Fibroblast of lung (primary cell): ENCODE measurements around the gene RRAD. TPM values are rescaled to one million over a fixed set of nuclear protein-coding genes. Genes with fewer than 3 reads are reported as not detected.
A peak's percentile ranks its signal among the peaks of the same experiment; 100 is the strongest.

ENCODE experiments used
- DNase-seq, 2 donors: peaks; one replicate each; pipeline versions ENCODE4 v3.0.0 to v3.0.0-alpha.2; 2010; ENCODE audit warnings: low read depth in 2 of 2
- H2AFZ ChIP-seq: 2 replicates; pipeline ENCODE4 v1.5.1; 2012; ENCODE audit warnings: low read length, control low read depth, inconsistent platforms
- H3K27ac ChIP-seq: 2 replicates; pipeline ENCODE4 v1.5.1; 2011; ENCODE audit warnings: low read length, control low read depth; ENCODE audit not compliant: insufficient read depth
- H3K27me3 ChIP-seq: 2 replicates; pipeline ENCODE4 v1.5.1; 2011; ENCODE audit warnings: mild to moderate bottlenecking, low read length; ENCODE audit not compliant: control insufficient read depth, insufficient read depth
- H3K36me3 ChIP-seq: 2 replicates; pipeline ENCODE4 v1.5.1; 2011; ENCODE audit warnings: low read length; ENCODE audit not compliant: control insufficient read depth, insufficient read depth
- H3K4me1 ChIP-seq: 2 replicates; pipeline ENCODE4 v1.5.1; 2011; ENCODE audit warnings: low read length; ENCODE audit not compliant: control insufficient read depth, insufficient read depth; ENCODE audit errors: extremely low read depth
- H3K4me2 ChIP-seq: 2 replicates; pipeline ENCODE4 v1.5.1; 2011; ENCODE audit warnings: low read length, control low read depth; ENCODE audit not compliant: insufficient read depth; ENCODE audit errors: extremely low read depth
- H3K4me3 ChIP-seq, 4 experiments: fragments of 200-600 bp in 1 of 4; sonication (generic) in 1 of 4; replicated peaks in 1 of 4; 2 replicates each; pipeline ENCODE4 v1.5.1; 2011 to 2016; ENCODE audit warnings: low read length in 4 of 4, low read depth in 3 of 4, mild to moderate bottlenecking in 3 of 4, control low read depth in 2 of 4, inconsistent platforms in 1 of 4, mixed read lengths in 1 of 4; ENCODE audit not compliant: insufficient read depth in 1 of 4; ENCODE audit errors: control extremely low read depth in 1 of 4
- H3K79me2 ChIP-seq: 2 replicates; pipeline ENCODE4 v1.5.1; 2012; ENCODE audit warnings: mild to moderate bottlenecking, low read length, inconsistent platforms; ENCODE audit not compliant: control insufficient read depth, insufficient read depth
- H3K9ac ChIP-seq: 2 replicates; pipeline ENCODE4 v1.5.1; 2011; ENCODE audit warnings: mild to moderate bottlenecking, low read length, control low read depth; ENCODE audit not compliant: insufficient read depth
- H3K9me3 ChIP-seq: 2 replicates; pipeline ENCODE4 v1.5.1; 2012; ENCODE audit warnings: low read depth, low read length; ENCODE audit not compliant: control insufficient read depth, insufficient read depth
- H4K20me1 ChIP-seq: 2 replicates; pipeline ENCODE4 v1.5.1; 2011; ENCODE audit warnings: low read length; ENCODE audit not compliant: control insufficient read depth, insufficient read depth; ENCODE audit errors: extremely low read depth
- EZH2 ChIP-seq: IDR thresholded peaks from 2 replicates; pipeline ENCODE4 v1.5.1; 2012; ENCODE audit warnings: low read length, control low read depth, mild to moderate bottlenecking; ENCODE audit errors: missing control alignments
- polyA plus RNA-seq, 2 donors: library from polyadenylated mRNA; depleted of rRNA in 1 of 2; stranded (reverse) in 1 of 2; unstranded in 1 of 2; fragments of >200 nt; gene quantifications; 2 replicates each; pipeline ENCODE4 v1.2.1, GENCODE V29; 2011 to 2012; ENCODE audit warnings: missing spikeins in 1 of 2
- total RNA-seq: library from RNA; depleted of rRNA; stranded (reverse); fragments of >200 nt; gene quantifications from 2 replicates; pipeline ENCODE4 v1.2.1, GENCODE V29; 2014
- TF ChIP-seq, protein P1 (sequence below), 2 donors: IDR thresholded peaks in 1 of 2; conservative IDR thresholded peaks in 1 of 2; 1 replicate in 1 of 2; 2 replicates in 1 of 2; pipeline ENCODE4 v1.5.1; 2011 to 2012; ENCODE audit warnings: low read length in 2 of 2, control low read depth in 1 of 2, inconsistent platforms in 1 of 2, low read depth in 1 of 2, mild to moderate bottlenecking in 1 of 2

Gene RRAD
- total and polyA plus RNA-seq, 2 donors (not counting 1 experiment from before 2014, with no cell fraction given), result 11.6 to 83.7 TPM

DNA sequence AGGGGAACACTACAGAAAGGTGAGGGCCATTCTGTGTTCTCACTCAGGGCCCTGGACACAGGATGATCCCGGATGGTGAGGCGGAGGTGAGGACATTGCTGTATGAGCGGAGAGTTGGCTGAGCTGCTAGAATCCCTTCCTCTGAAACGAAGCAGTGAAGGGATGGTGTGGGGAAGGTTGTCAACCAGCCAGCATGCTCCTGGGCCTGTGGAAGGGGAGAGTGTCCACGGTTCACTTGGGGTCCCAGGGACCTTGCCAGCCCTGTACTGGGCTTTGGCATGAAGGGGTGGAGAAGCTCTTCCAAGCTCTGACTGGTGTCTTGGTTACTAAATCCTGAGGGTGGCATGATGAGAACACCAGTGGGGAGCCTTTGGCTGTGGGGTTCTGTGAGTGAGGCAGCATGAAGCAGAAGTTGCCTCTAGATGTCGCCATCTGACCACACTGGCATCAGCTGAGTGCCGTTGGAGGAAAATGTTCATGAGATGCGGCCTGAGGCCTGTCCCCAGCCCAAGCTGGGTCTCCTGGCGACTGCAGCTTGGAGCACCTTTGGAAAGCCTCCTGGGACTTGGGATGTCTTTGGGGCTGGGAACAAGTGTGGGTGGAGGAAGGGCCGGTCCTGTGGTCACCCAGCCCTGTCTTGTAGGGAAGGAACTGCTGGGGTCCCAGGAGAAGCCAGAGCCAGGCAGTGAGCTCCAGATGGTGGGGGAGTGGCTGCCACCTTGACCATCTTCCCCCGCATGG is 30.2 kb downstream of the RRAD start:
- DNase-seq, result peak; percentile 57 to 81
- no peak for TF ChIP-seq EZH2
- TF ChIP-seq, protein P1, sequence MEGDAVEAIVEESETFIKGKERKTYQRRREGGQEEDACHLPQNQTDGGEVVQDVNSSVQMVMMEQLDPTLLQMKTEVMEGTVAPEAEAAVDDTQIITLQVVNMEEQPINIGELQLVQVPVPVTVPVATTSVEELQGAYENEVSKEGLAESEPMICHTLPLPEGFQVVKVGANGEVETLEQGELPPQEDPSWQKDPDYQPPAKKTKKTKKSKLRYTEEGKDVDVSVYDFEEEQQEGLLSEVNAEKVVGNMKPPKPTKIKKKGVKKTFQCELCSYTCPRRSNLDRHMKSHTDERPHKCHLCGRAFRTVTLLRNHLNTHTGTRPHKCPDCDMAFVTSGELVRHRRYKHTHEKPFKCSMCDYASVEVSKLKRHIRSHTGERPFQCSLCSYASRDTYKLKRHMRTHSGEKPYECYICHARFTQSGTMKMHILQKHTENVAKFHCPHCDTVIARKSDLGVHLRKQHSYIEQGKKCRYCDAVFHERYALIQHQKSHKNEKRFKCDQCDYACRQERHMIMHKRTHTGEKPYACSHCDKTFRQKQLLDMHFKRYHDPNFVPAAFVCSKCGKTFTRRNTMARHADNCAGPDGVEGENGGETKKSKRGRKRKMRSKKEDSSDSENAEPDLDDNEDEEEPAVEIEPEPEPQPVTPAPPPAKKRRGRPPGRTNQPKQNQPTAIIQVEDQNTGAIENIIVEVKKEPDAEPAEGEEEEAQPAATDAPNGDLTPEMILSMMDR (conservative IDR thresholded peaks at IDR 0.05 in 1 of 2, IDR thresholded peaks at IDR 0.05 in 1 of 2; ENCODE audit: low read depth in 1 of 2, low read length in 2 of 2), result peak; percentile 87 to 94
- Histone ChIP-seq H3K9me3 (no peaks in the 10 kb centered on the region), H3K9ac (no peak overlapping the region), H3K79me2 (no peaks in the 10 kb centered on the region), H3K4me3 (no peak overlapping the region), H3K4me2 (no peak overlapping the region), H2AFZ (no peak overlapping the region), H3K27ac (no peak overlapping the region), H4K20me1 (no peaks in the 10 kb centered on the region), H3K4me1 (peaks cover 12% of the 10 kb centered on the region), H3K36me3 (no peaks in the 10 kb centered on the region), H3K27me3 (no peaks in the 10 kb centered on the region)

DNA sequence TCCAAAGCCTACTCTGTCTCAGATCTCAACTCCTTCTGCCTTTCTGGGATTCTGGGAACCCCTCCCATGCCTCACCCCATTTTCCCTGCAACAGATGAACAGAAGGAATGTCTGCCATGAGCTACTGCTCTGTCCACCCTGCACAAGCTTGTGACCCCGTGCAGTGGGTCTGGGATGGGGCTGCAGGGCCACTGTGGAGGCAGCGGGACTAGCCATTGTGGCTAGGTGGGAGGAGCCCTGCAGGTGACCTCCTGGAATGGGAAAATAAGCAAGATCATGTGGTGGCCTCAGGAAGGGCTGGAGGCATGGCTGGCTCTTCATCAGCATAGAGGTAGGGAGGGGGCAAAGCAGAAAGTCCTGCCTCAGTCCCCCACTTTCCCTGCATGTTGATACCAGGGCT is 31.3 kb downstream of the RRAD start:
- Histone ChIP-seq H3K4me2 (no peak overlapping the region), H3K9me3 (no peaks in the 10 kb centered on the region), H3K9ac (no peak overlapping the region), H2AFZ (no peak overlapping the region), H3K79me2 (no peaks in the 10 kb centered on the region), H3K27me3 (no peaks in the 10 kb centered on the region), H3K36me3 (no peaks in the 10 kb centered on the region), H4K20me1 (no peaks in the 10 kb centered on the region), H3K27ac (no peak overlapping the region), H3K4me1 (peaks cover 2% of the 10 kb centered on the region), H3K4me3 (no peak overlapping the region)
- no peak for DNase-seq
- TF ChIP-seq, protein P1 (conservative IDR thresholded peaks at IDR 0.05 in 1 of 2, IDR thresholded peaks at IDR 0.05 in 1 of 2; ENCODE audit: low read depth in 1 of 2, low read length in 2 of 2), result no peak
- no peak for TF ChIP-seq EZH2

DNA sequence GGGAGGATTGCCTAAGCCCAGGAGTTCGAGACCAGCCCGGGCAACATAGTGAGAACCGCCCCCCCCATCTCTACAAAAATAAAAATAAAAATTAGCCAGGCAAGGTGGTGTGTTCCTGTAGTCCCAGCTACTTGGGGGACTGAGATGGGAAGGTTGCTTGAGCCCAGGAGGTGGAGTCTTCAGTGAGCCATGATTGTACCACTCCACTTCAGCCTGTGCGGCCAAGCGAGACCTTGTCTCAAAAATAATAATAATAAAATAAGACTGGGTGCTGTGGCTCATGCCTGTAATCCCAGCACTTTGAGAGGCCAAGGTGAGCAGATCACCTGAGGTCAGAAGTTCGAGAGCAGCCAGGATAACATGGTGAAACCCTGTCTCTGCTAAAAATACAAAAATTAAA is 33.5 kb downstream of the RRAD start:
- no peaks in the 10 kb centered on the region for H3K79me2 ChIP-seq
- no peak overlapping the region for H3K4me2 ChIP-seq
- H3K27me3 ChIP-seq, result no peaks in the 10 kb centered on the region
- H2AFZ ChIP-seq, result no peak overlapping the region
- no peak overlapping the region for H3K4me3 ChIP-seq
- no peak for DNase-seq
- H3K4me1 ChIP-seq, result no peaks in the 10 kb centered on the region
- no peaks in the 10 kb centered on the region for H4K20me1 ChIP-seq
- H3K9ac ChIP-seq, result no peak overlapping the region
- H3K27ac ChIP-seq, result no peak overlapping the region
- no peaks in the 10 kb centered on the region for H3K36me3 ChIP-seq
- H3K9me3 ChIP-seq, result no peaks in the 10 kb centered on the region
- no peak for TF ChIP-seq EZH2
- TF ChIP-seq, protein P1 (conservative IDR thresholded peaks at IDR 0.05 in 1 of 2, IDR thresholded peaks at IDR 0.05 in 1 of 2; ENCODE audit: low read depth in 1 of 2, low read length in 2 of 2), result no peak
